ENCODE measurements around the gene ZBTB2. TPM values are rescaled to one million over a fixed set of nuclear protein-coding genes. Genes with fewer than 3 reads are reported as not detected.

Gene ZBTB2, protein sequence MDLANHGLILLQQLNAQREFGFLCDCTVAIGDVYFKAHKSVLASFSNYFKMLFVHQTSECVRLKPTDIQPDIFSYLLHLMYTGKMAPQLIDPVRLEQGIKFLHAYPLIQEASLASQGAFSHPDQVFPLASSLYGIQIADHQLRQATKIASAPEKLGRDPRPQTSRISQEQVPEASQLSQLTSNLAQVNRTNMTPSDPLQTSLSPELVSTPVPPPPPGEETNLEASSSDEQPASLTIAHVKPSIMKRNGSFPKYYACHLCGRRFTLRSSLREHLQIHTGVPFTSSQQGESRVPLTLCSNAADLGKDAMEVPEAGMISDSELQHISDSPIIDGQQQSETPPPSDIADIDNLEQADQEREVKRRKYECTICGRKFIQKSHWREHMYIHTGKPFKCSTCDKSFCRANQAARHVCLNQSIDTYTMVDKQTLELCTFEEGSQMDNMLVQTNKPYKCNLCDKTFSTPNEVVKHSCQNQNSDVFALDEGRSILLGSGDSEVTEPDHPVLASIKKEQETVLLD
- total RNA-seq (2014; rRNA removed; shearing (Covaris generic); ENCODE audit: low replicate concordance) = 12.5 and 18.2 TPM in 2 replicates

DNA sequence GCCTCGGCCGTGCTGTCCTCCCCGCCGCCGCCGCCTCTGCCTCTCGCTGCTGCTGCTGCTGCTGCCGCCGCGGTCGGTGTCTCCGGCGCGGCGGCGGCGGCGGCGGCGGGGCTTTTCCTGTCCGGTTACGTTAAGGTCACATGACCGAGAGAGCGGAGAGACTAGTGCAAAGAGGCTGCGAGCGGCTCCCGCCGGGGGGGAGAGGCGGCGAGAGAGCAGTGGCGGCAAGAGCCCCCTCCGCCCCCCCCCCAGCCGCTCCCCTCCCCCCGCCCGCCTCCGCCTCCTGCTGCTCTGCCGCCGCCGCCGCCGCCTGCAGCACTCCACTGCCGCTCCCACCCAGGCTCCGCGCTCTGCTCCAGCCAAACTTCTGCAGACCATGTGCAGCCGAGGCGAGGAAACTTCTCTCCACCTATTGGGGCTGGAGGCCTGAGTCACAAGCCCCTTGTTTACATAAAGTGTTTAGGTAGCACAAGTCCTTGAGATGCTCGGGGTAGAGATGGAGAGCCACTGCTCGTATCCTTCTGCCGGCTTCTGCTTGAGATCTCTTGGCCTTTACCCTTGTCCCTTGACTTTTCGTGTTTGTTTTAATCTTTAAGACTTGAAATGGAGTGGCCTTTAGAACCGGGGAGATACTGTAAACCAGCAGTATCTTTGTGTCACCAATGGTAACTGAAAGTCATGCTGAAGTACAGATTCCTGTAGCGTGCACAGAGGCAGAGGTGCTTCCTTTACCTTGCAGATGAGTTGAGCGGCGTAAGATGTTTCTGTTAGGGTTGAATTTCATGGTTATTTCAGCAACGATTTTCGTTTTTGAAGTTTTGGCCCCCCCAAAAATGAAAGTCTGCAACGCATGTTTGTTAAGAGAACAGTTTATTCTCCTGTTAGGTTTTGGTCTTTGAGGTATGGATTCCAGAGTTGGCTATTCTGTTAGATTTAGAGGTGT lies at the start of gene ZBTB2:
TSS of gene ZBTB2 (minus strand) at position 89 of the 943 bp plus-strand sequence. CDS start 17,922 bp downstream, outside the sequence.
- in situ Hi-C loops (cut with HindIII; ENCODE audit: low pct_unique_long_range_greater_than_20kb, low sequenced_read_pairs) = no loop called here
- peak; percentile 64 for DNase-seq (ENCODE audit: low read depth)

DNA sequence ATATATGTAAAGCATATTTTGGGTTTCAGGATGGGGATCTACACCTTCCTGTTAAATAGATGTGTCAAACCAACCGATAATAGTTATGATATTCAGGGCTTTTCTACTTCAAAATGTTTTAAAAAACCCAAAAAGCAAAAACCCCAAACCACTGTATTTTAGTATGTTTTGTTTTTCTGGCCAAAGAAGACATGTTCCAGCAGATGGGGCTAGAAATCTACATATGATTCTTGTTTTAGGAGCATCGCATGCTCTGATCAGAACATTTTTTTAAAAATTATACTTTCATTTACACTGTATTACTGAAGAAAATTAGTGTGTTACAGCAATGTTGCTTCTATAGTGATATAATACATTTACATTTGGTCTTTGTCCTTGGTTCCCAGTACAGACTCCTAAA lies 49.6 kb upstream of the ZBTB2 start:
- DNase-seq (ENCODE audit: low read depth) = no peak
- in situ Hi-C loops (cut with HindIII; ENCODE audit: low pct_unique_long_range_greater_than_20kb, low sequenced_read_pairs) = no loop called here

DNA sequence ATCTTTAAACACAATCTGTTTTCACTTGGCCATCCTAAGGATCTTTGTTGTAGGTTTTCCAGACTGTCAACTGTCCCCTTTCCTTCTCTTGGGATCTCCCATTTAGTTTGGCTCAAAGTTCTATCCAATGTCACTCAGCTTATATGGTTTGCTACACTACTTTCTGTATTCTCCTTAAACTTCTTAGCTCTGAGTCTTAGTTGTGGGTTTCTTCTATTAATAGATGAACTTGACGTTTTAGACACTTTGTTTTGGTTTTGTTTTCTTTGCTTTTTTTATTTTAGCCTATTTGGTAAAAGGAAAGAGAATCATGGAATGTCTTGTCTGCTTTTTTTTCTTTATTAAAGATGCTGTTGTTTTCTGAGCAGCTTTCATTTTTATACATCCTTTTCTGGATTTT lies 49.1 kb upstream of the ZBTB2 start:
- in situ Hi-C loops (cut with HindIII; ENCODE audit: low pct_unique_long_range_greater_than_20kb, low sequenced_read_pairs) = no loop called here
- no peak for DNase-seq (ENCODE audit: low read depth)

DNA sequence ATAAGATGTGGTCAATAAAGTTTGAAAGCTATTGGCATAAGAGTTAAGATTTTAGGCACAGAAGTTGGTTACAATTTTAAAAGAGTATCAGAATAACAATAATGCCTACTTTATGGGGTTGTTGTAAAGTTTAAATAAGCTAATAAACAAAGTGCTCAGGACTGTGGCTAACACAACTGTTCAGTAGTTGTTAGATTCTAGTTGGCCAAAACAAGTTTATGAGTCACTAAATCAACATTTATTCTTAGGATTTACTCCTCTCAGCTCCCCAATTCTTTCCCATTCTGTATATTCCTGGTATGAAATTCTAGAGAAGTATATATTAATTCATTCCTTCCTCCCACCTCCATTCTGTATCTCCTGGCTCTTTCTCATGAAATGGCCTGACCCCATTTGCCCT lies 46.0 kb upstream of the ZBTB2 start:
- no peak for DNase-seq (ENCODE audit: low read depth)
- in situ Hi-C loops (cut with HindIII; ENCODE audit: low pct_unique_long_range_greater_than_20kb, low sequenced_read_pairs) = no loop called here

DNA sequence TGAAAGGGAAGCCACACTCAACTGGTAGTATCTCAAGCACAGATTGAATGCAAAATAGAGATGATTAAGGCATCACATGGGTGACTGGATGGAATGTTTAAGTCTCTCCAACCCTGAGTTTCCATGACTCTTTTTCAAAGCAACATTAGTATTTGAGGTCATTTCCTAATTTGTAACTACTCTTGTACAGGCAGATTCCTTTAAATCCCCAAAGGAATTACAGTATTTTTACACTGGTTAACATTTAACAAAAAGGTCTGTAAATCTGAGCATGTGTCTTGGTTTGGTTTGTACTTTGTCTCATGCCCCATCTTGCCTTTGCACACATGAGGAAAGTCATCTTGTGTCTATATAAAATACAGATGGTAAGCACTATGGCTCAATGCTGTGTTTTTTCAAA lies 45.4 kb upstream of the ZBTB2 start:
- peak; percentile 90 for DNase-seq (ENCODE audit: low read depth)
- in situ Hi-C loops (cut with HindIII; ENCODE audit: low pct_unique_long_range_greater_than_20kb, low sequenced_read_pairs) = no loop called here

DNA sequence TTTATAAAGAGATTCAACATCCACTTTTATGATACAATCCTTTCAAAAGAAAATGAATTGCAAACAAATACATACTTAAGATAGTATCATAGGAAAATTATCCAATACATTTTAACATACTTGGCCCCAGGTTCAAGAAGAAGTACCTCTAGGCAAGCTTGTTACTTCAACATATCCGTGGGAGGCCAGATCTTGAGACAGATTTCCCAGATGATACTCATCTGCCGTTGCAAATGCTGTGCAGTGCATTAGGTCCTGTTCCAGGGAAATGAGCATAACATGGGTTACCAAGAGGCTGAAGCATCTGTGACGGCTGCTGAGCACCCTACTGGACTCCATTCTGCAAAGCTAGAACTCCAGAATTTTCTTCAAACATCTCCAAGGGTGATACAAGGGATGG lies 44.9 kb upstream of the ZBTB2 start:
- no peak for DNase-seq (ENCODE audit: low read depth)
- in situ Hi-C loops (cut with HindIII; ENCODE audit: low pct_unique_long_range_greater_than_20kb, low sequenced_read_pairs) = no loop called here

DNA sequence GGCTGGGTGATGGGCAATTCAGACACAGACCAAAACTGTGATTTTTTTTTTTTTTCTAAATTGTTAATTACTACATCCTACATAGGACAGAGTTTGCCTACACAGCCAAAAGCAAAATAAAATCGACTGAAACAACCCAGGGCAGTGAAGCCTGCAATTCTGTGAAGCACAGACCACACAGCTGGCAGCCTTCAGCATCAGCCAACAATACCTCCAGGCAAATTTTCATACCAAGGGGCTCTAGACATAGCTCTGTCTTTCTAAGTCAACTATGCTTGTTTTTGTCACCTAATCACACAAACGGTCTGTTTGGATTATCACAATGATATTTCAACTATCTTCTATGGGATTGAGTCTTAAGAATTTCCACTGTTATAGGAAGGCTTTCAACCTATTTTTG lies 43.0 kb upstream of the ZBTB2 start:
- no peak for DNase-seq (ENCODE audit: low read depth)
- in situ Hi-C loops (cut with HindIII; ENCODE audit: low pct_unique_long_range_greater_than_20kb, low sequenced_read_pairs) = no loop called here

DNA sequence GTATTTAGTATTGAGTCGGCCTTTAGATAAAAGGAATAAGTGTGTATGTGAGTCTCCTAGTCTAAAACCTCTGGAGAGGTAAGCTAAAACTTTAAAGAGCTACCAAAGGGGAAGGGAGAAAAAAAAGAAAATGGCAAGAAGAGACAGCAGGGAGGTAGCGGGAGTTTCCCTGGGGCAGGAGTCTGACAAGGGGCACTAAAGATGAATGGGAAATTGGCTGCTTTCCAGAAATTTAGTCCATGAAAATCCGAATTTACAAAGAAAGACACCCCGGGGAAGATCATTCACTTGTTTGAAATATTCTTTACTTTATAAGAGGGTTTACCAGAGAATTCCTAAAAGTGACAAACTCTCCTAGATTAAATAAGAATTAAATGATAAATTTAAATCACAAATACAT lies 41.3 kb upstream of the ZBTB2 start:
- in situ Hi-C loops (cut with HindIII; ENCODE audit: low pct_unique_long_range_greater_than_20kb, low sequenced_read_pairs) = no loop called here
- DNase-seq (ENCODE audit: low read depth) = no peak

DNA sequence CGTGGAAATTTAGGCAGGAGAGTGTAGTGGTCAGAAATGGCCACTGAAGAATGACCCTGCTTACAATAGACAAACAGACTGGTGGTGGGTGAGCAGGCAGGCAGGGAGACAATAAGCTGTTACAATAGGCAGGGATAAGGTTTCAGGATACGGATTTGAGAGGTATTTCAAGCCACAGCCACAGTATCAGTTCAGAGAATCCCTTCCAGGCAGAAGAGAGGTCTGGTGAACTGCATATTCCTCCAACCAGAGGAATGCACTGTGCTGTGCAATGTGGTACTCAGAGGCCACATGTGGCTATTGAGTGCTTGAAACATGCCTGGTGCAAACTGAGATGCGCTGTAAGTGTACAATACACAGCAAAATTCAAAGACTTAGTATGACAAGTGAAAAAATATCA lies 40.0 kb upstream of the ZBTB2 start:
- in situ Hi-C loops (cut with HindIII; ENCODE audit: low pct_unique_long_range_greater_than_20kb, low sequenced_read_pairs) = no loop called here
- DNase-seq (ENCODE audit: low read depth) = no peak

DNA sequence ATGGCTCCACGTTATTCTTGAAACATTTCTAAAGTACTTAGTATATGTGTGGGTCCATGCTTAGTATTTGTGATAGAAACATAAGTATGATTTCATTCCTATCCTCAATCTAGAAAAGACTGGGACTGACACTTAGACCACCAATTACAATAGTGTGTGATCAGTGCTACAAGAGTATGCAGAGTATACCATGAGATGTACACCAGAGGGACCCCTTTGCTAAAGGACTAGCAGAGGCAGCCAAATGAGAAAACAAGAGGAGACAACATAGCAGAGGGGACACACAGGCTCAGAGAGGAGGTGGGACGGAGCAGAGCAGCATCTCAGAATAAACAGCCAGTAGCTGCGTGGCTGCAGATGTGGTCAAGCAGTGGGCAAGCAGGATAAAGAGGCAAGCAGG lies 39.5 kb upstream of the ZBTB2 start:
- in situ Hi-C loops (cut with HindIII; ENCODE audit: low pct_unique_long_range_greater_than_20kb, low sequenced_read_pairs) = no loop called here
- DNase-seq (ENCODE audit: low read depth) = no peak

DNA sequence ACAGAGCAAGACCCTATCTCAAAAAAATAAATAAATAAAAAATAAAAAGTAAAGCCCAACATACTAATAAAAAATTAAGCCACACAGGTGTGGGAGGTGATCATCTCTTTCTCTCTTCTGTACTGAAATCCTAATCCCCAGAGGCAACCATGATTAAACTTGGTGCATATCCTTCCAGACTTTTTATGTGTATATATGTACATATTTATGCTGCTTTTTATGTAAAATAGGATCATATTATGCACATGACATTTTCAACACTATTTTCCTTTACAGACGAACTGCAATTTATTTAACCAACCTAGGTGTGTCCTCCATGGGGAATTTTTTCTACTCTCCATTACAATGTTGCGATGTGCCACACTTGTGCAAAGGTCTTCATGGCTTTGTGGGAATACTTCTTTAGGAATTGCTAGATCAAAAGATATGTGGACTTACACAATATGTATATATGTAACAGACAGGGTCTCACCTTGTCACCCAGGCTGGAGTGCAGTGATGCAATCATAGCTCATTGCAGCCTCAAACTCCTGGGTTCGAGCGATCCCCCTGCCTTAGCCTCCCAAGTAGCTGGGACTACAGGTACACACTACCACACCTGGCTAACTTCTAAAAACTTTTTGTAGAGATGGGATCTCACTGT lies 36.9 kb upstream of the ZBTB2 start:
- in situ Hi-C loops (cut with HindIII; ENCODE audit: low pct_unique_long_range_greater_than_20kb, low sequenced_read_pairs) = no loop called here
- DNase-seq (ENCODE audit: low read depth) = no peak

DNA sequence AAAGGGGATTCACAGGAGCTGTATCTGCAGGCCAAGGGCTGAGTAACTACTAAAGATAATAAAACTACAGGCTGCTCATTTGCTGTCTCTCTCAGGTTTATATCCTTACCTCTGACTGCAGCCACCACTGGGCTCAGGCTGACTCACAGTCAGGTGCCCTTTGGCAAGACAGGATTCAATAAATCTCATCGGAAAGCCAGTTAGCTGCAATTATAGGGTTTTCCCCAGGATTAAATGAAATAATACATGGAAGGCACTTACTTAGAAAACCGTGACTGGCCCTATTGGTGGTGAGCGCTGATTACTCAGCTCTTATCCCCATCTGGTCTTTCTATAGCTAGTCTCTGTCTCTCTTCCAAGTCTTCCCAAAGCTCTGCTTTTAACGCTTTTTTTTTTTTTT lies 34.2 kb upstream of the ZBTB2 start:
- in situ Hi-C loops (cut with HindIII; ENCODE audit: low pct_unique_long_range_greater_than_20kb, low sequenced_read_pairs) = no loop called here
- peak; percentile 93 for DNase-seq (ENCODE audit: low read depth)

DNA sequence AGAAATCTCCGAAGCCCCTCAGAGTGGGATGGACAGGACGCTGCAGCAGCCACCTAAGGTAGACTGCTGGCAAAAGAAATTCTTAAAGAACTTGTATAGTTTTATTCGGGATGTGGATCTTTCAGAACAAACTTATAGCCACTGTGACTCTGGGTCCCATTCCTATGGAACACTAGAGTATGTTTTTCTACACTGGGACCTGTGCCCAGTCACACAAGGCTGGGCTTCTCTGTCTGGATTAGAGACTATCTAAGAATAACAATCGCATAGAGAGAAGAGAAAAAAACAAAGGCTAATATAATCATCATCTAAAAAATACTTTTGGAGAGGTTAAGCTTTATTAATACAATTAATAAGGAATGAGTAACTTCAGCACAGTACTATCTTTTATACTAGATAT lies 31.6 kb upstream of the ZBTB2 start:
- in situ Hi-C loops (cut with HindIII; ENCODE audit: low pct_unique_long_range_greater_than_20kb, low sequenced_read_pairs) = no loop called here
- DNase-seq (ENCODE audit: low read depth) = no peak

DNA sequence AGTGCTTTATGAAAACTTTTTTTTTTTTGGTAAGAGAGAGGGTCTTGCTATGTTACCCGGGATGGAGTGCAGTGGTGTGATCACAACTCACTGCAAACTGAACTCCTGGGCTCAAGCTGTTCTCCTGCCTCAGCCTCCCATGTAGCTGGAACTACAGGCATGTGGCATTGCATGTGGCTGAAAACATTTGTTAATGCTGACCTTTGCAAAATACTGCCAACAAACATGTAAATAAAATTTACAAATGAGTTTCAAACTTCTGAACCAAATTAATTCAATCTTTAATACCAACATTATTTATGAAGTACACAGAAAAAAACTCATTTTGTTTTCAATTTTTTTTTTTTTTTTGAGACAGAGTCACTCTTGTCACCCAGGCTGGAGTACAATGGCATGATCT lies 26.1 kb upstream of the ZBTB2 start:
- in situ Hi-C loops (cut with HindIII; ENCODE audit: low pct_unique_long_range_greater_than_20kb, low sequenced_read_pairs) = no loop called here
- DNase-seq (ENCODE audit: low read depth) = no peak

DNA sequence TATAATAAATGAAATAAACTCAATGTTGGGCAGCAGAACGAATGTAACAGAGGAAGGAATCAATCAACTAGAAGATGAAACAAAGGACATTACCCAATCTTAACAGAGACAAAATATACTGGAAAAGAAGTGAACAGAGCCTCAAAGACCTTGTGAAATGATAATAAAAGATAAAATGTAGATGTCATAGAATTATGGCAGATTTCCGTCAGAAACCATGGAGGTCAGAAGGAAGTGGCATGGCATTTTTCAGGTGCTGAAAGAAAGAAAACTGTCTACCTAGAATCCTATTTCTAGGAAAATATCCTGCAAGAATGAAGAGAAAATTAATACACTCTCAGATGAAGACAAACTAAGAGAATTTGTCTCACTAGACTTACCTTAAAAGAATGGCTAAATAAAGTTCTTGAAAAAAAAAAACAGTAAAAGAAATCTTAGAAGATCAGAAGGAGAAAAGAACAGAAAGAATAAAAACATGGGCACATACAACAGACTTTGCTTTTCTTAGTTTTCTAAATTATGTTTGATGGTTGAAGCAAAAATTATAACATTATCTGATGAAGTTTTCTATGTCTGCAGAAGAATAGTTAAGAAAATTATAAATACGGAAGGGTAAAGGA lies 23.4 kb upstream of the ZBTB2 start:
- in situ Hi-C loops (cut with HindIII; ENCODE audit: low pct_unique_long_range_greater_than_20kb, low sequenced_read_pairs) = no loop called here
- no peak for DNase-seq (ENCODE audit: low read depth)

DNA sequence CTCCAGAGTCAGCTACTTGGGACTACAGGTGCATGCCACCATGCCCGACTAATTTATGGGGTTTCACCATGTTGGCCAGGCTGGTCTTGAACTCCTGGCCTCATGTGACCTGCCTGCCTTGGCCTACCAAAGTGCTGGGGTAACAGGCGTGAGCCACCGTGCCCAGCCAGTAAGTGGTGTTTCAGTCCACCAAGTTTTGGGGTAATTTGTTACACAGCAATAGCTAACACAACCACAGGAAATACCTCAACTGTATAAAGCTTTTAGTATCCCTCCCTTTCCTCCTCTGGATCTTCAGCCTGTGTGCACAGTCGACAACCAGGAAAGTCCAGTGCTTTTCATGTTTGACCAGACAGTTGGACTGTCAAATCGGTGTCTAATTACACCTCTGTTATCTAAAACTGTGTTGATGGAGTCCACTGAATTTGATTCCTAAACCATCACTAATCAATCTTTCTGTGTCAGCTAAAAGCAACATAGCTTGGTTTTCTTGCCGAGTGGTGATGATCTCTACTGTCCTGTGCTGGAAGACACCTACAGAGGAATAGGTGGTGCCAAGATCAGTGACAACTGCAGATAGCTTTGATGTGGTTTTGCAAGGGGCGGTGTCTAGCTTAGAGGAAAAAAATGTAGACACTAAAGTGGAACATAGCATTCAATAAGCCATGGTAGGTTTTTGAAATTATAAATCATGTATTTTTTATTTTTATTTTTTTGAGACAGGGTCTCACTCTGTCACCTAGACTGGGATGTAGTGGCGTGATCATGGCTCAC lies 22.2 kb upstream of the ZBTB2 start:
- no peak for DNase-seq (ENCODE audit: low read depth)
- in situ Hi-C loops (cut with HindIII; ENCODE audit: low pct_unique_long_range_greater_than_20kb, low sequenced_read_pairs) = no loop called here

DNA sequence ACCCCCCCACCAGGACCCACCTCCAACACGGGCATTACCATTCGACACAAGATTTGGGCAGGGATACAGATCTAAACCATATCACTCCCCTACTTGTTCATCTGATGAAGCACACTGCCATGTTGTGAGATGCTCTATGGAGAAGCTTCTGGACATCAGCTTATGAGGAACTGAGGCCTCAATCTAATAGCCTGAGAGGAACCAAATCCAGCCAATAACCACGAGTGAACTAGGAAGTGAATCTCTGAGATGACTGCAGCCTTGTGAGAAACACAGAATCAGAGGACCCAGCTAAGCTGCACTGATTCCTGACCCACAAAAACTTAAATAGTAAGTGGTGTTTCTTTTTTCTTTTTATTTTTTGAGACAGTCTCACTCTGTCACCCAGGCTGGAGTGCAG lies 21.6 kb upstream of the ZBTB2 start:
- DNase-seq (ENCODE audit: low read depth) = no peak
- in situ Hi-C loops (cut with HindIII; ENCODE audit: low pct_unique_long_range_greater_than_20kb, low sequenced_read_pairs) = no loop called here

DNA sequence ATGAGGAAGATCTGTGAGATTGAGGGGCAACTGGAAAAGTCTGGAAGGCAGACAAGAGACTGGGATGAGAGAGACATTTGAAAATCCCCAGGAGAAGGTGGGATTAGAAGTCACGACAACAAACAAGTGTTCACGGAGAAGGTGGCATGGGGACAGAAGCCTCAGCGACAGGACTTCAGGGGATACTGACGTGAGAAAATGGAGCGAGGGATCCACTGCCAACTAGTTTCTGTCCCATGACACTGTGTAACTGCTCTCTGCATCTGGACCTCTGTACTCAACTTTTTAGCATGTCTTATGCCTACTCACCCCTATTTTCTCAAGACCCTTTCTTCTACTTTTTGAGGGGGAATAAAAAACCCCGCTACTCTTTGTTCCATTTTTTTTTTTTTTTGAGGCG lies 18.3 kb upstream of the ZBTB2 start:
- in situ Hi-C loops (cut with HindIII; ENCODE audit: low pct_unique_long_range_greater_than_20kb, low sequenced_read_pairs) = no loop called here
- no peak for DNase-seq (ENCODE audit: low read depth)
